Suppressor macrophage (primary cell): ENCODE measurements around the gene DPY19L3.
"Not testable (repeated sequence)": the region's sequence is repeated elsewhere in the genome, so short reads cannot be mapped to it uniquely, and the experiment has no call there.

ENCODE experiments used
- DNase-seq, 4 experiments: peaks; one replicate each; pipeline ENCODE4 v3.0.0-alpha.2; 2020 to 2022

Gene DPY19L3

DNA sequence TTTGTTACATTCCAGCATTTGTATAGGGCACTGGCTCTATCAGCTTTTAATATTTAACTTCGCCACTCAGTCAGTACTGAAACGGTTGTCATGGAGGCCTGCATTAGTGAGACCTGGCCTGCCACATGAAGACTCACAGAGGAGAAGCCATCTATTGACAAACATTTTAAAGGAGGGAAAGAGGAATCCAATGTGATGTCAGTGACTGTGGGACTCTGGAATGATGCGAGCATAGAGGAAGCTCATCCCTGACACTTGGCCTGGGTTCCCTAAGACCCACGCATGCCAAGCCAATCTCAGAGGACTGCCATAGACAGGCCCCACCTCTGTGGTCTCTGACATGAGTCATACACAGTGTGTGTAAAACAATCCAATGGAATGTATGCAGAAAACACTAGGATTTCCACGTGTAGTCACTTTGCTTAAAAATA lies 7.9 kb upstream of the DPY19L3 start:
- DNase-seq: no peak

DNA sequence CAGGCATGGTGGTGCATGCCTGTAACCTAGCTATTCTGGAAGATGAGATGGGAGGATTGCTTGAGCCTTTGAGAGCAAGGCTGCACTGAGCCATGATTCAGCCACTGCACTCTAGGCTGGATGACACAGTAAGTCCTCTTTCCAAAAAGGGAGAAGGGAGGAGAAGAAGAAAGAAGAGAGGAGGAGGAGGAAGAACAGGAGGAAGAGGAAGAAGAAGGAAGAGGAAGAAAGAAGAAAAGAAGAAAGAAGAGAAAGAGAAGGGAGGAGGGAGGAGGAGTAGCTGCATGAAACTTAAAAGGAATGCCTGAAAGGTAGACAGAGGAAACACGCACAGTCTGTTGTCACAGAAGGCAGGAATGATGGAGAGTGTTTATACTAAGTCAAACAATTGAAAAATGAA lies 3.6 kb upstream of the DPY19L3 start:
- DNase-seq: no peak

DNA sequence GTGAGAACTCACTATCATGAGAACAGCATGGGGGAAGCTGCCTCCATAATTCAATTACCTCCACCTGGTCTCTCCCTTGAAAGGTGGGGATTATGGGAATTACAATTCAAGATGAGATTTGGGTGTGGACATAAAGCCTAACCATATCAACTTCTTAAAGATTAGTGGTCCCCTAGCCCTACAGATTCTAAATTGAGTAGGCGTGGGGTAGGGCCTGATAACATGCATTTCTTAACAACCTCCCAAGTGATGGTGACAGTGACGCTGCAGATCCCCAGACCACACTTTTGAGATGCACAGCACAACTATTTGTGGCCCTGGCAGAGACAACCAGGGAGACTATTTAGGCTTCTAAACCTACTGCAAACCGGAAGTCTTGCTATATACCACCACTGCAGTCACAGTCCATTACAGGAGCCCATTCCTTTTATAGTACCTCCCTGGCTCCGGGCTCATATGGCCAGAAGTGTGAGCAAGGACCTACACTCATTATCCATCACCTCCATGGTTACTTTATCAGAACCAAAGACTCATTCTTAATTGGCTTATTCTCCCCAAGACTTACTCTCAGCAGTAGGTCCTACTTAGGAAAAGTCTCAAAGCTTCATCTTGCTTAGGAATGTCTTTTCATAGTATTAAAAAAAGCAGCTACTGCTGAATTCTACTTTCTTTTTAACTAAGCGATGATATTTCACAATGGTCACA lies 2.1 kb upstream of the DPY19L3 start:
- no peak for DNase-seq

DNA sequence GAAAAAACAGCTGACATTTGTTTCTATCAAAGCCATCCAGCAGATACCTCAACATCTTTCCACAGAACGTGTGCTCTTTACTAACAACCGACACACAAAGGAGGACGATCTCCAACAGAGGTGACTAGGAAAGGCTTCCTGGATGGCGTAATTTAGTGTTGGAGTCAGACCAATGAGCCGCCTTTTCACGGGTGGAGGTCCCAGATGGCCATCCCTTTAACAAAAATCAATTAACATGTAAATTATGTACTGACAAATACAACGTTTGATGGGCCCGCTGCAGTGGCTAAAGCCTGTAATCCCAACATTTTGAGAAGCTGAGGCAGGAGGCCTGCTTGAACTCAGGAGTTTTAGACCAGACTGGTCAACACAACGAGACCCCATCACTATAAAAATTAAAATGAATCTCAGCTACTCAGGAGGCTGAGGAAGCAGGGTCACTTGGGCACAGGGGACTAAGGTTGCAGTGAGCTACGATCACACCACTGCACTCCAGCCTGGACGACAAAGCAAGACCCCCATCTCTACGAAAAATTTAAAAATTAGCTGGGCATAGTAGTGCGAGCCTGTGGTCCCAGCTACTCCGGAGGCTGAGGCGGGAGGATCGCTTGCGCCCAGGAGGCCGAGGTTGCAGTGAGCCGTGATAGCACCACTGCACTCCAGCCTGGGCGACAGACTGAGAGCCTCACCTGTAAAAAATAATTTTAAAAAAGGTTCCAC lies 1.2 kb upstream of the DPY19L3 start:
- no peak for DNase-seq

DNA sequence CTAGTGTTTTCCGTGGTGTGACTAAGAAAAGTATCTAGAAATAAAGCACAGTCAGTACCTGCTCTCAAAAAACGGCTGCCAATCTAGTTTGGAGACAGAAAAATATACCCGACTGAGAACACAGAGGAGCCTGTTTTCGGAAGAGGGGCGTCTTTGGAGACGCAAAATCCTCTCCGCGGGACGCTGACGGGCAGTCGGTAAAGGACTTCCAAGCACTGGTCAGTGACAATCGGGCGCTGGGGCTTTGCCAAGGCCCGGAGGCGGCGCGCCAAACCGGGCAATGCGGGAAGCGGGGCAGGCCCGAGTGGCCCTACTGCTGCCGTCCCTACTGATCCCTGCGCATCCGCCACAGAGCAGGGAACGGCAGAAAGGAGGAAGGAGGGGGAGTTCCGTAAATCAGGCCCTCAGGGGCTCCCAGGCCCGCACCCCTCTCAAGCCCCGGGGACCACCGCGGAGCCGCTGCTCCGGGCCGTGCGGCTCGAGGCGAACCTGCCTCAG lies 588 bp upstream of the DPY19L3 start:
- DNase-seq: peak; percentile 50 to 81 (median 72)

DNA sequence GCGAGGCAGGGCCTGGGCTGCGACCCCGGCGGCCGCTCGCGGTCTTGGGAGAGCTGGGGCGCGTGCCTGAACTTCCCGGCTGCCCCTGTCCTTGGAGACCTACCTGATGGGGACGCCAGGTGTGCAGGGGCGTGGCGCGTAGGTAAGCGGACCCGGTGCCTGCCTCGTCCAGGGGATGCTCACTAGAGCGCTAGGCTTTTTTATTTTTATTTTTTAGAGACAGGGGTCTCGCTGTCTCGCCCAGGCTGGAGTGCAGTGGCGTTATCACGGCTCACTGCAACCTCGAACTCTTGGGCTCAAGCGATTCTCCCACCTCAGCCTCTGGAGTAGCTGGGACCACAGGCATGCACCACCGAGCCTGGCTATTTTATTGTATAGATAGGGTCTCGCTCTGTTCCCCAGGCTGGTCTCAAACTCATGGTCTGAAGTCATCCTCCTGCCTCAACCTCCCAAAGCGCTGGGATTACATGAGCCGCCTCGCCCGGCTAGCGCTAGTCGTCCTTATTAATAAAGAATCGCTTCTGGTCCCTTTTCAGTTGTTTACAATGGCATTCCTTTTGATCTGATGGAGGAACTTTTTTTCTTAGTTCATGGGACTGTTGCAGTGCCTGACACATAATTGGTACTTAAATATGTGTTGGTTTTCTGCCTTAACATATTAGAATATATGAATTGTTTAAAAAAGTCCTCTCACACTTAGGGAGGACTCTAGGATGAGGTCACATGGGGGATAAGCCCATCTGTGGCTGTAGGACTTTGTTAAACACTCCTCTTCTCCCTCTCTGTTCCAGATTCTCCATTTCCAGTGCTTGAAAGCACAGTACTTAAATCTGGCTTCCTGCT lies 812 bp downstream of the DPY19L3 start:
- no peak for DNase-seq

DNA sequence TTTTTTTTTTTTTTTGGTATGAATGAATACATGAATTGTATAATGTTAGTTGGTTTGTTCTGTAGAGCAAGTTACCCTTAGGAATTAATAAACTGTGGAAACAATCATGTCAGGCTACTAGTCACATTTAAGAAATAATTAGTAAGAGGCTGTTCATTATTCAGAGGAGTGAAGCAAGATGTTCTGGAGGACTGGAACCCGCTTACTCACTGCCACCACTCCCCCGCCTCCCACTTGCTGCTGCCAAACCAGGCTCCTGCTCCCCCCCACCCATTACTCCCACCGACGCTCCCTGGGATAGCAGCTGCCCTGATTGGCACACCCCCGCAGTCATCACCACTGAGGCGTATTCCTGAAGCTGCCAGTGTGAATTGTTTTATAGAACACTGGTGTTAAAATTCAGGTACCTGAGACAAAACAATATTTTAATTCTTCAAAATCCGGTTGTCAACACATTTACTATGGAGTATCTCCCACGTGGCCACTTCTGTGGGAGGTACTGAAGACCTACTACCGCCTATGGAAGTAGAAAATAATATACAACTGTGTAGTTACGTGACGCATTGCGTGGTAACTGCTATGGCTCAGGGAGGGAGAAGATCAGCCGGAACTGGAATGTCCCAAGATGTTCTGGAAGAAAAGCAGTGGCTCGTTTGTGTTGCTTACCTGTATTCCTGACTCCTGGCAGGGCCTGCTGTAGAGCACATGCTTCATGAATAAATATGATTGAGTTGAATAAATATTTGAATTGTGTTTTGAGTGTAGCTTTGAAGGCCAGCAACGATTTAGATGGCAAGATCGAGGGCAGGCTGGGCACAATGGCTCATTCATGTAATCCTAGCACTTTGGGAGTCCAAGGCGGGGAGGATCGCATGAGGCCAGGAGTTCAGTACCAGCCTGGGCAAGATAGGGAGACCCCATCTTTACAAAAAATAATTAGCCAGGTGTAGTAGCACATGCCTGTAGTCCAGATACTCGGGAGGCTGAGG lies 1.7 kb downstream of the DPY19L3 start:
- peak in 3 of 4 experiments; percentile 27 to 37 (median 35) for DNase-seq

DNA sequence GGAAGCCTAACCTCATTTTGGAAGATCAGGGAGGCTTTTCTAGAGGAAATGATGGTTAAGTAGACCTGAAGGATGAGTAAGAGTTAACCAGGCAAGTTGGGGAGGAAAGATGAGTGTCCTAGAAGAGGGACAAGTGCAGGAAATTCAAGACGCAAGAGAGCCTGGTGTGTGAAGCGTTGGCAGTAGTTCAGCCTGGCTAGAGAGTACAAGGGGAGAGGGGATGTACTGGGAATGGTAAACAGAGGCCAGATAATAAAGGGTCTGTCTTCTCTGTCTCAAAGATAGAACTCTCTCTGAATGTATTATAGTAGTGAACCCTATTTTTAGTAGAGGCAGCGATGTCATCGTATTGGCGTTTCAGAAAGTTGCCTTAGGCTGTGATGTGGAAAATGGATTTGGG lies 9.7 kb downstream of the DPY19L3 start:
- no peak for DNase-seq

DNA sequence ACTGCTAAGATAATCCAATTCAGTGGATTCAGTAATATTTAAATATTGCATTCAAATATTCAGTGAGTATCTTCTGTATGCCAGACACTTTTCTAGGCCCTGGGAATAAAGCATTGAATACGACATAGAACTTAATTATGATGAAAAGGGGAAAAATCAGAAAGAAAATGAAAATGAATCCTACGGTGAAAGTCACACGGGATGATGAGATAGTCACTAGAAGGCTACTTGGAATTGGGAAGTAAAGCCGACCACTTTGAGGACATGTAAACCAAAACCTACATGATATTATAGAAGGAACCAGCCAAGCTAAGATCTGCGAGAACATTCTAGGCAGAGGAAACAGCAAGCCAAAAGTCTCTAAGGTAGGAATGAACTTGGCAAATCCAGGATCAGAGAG lies 10.1 kb downstream of the DPY19L3 start:
- peak in 1 of 4 experiments; percentile 23 for DNase-seq

DNA sequence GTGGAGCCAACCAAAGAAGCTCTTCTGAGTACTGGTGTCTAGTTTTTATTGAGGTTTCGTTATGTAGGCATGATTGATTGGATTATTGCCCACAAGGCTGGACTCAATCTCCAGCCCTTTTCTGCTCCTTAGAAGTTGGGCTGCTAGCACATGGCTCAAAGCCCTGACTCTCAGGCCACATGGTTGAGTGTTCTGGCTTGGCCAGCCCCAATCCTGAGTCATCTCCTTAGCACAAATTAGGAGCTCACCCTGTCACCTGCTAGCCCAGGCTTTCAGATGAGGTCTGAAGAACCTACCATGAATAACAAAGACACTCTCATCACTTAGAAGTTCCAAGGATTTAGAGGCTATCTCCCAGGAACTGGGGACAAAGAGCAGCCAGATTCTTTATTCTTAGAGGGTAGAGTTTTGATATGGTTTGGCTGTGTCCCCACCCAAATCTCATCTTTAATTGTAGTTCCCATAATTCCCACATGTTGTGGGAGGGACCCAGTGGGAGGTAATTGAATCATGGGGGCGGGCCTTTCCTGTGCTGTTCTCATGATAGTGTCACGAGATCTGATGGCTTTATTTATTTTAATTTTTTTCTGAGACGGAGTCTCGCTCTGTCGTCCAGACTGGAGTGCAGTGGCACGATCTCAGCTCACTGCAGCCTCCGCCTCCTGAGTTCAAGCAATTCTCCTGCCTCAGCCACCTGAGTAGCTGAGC lies 11.3 kb downstream of the DPY19L3 start:
- no peak for DNase-seq

DNA sequence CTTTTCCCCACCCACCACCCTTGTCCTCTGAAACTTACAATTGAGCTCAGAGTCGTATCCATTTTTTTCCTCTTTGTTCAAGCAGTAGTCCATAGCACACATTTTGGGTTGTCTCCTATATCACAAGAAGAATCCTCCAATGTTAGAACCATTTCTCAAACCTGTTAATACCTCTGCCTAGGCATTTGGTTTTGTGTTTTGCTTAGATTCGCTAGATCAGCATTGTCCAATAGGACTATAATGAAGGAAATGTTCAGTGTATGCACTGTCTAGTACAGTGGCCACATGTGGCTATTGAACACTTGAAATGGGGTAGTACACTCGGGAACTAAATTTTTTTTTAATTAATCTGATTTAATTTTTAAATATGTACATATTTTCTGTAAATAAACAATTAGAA lies 12.6 kb downstream of the DPY19L3 start:
- DNase-seq: no peak

DNA sequence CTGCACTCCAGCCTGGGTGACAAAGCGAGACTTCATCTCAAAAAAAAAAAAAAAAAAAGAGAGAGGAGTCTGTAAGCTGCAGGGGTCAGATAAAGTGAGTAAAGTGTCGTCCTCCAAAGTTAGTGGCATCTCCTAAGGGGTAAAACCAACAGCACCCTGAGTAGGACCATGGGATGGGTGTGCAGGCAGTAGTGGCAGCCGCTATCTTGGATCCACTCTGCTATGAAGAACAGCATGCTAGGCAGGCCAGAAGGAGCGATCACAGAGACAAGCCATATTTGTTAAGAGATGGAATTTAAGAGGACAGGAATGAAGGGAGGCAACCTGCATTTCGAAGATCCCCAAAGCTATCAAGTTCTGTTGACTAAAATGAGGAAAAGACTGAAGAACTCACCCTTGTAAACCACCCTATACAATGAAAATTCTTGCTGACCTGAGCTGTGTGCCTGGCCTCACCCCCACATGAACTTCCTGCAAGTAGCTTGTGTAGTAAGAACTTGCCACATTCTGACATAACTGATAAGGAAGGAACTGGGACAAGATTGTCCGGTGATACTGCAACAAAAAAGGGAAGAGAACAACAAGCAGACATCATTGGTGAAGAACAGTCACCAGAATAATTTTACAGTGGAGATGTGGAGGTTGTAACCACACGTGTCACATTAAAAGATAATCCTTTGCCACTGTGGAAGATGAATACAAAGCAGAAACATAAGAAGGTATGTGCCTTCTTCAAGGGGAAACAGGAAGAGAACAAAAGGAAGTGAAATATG lies 16.2 kb downstream of the DPY19L3 start:
- peak; percentile 60 to 89 (median 82) for DNase-seq

DNA sequence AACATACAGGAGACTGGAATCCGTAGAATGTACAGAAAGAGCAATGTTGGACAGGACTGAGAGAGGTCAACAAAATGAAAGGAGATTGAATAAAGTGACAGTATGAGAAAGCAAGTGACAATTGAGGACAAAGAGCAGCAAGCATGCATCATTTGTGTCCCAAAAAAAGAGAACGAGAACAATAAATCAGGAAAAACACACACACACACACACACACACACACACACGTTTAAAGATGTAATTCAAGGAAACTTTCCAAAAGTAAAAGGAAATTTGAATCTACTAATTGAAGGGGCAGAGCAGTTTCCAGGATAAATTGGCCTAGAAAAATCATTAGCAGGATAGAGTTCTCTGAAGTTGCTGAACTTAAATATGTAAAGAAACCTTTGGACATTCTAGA lies 16.9 kb downstream of the DPY19L3 start:
- DNase-seq: no peak

DNA sequence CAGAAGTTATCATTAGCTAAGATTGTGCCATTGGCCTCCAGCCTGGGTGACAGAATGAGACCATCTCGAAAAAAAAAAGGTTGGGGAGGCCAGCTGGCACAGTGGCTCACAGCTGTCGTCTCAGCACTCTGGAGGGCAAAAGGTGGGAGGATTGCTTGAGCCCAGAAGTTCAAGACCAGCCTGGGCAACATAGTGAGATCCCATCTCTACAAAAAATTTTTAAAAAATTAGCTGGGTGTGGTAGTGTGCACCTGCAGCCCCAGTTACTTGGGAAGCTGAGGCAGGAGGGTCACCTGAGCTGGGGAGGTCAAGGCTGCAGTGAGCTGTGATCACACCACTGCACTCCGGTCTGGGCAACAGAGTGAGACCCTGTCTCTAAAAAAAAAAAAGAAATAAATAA lies 18.4 kb downstream of the DPY19L3 start:
- DNase-seq: not testable (repeated sequence)

DNA sequence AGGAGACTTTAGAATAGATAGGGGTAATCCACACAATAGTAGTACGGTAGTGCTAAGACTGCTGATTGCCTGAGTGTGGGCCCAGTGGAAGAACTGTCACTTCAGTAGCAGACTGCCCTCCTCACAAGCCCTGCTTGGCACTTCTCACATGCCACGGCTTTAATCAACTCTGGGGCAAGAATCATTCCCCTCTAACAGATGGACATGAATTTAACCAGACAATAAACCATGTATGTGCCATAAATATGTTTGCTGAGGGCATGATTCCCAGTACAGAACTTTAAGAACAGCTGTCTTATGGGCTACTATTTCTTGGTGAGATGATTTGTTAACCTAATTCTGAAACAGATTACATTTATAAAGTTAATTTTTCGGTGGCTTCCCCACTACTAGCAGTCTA lies 22.0 kb downstream of the DPY19L3 start:
- no peak for DNase-seq

DNA sequence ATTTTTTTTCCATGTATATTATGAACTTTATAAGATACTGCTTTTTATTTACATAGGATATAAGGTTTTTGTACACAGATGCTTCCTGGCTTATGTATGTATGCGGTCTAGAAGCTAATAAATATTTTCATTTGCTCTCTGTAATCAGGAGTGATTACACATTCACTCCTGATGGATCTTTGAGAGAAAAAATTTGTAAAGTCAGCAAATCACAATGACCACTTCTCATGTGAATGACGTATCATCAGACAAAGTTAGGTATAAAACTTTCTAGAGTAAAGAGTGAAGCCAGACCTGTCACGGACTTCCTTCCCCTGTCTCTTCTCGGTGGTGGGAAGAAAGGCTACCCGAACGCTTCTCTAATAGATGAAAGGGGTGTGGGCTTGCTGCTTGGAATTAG lies 31.1 kb downstream of the DPY19L3 start:
- no peak for DNase-seq

DNA sequence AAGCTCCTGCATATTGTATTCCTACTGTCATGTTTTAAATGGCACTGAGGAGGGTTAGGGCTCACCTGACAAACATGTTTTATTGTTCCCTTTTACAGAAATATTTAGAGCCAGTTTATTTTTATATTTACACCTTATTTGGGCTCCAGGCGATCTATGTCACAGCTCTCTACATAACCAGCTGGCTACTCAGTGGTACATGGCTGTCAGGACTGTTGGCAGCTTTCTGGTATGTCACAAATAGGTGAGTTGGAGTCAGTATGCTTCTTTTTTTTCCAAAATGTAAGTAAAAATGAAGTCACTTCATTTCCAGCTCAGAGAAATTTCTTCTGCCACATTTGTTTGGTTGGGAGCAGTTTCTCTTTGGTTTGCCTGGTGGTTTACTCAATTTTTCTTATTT lies 31.5 kb downstream of the DPY19L3 start:
- no peak for DNase-seq

DNA sequence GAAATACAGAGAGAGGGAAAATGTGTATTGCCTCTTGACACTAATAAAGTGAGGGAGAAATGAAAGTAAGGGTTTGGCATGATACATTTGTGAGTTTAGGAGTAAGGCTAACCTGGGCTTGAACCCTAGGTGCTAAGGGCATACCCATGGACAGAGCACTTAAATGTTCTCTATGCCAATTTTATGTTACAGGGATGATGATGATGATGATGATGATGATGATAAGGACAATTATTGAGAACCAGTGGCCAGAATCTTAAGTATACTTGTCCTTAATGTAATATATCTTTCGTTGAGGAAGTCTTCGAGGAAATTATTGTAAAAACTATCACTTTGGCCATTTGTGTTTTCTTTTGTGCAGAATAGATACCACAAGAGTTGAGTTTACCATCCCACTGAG lies 33.2 kb downstream of the DPY19L3 start:
- DNase-seq: no peak

DNA sequence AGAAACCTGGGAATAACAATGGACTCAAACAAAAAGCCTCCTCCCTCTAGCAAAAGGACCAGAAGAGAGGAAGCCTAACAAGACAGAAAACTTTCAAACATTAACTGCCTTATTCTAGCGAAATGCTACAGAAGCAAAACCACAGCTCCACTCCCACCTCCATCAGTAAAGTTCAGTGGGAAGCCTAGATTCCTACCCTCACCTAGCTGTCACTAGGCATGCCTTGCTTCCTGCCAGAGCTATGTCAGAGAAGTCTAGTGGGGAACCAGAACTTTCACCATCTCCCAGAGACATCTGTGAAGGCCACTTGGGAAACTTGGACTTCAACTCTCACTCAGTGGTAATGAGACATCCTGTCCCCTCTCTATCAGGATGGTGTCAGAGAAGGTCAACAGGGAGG lies 37.1 kb downstream of the DPY19L3 start:
- no peak for DNase-seq

DNA sequence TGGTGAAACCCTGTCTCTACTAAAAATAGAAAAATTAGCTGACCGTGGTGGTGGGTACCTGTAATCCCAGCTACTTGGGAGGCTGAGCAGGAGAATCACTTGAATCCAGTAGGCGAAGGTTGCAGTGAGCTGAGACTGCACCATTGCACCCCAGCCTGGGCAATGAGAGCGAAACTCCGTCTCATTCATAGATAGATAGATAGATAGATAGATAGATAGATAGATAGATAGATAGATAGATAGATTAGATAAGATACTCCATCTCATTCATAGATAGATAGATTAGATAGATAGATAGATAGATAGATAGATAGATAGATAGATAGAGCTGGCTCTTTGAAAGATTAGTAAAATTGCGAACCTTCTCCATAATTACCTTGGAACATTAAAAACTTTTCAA lies 42.0 kb downstream of the DPY19L3 start:
- DNase-seq: not testable (repeated sequence)
